ENCODE measurements around the gene EPB41L2.
"Not testable (repeated sequence)": the region's sequence is repeated elsewhere in the genome, so short reads cannot be mapped to it uniquely, and the experiment has no call there.

EPB41L2 gene

DNA sequence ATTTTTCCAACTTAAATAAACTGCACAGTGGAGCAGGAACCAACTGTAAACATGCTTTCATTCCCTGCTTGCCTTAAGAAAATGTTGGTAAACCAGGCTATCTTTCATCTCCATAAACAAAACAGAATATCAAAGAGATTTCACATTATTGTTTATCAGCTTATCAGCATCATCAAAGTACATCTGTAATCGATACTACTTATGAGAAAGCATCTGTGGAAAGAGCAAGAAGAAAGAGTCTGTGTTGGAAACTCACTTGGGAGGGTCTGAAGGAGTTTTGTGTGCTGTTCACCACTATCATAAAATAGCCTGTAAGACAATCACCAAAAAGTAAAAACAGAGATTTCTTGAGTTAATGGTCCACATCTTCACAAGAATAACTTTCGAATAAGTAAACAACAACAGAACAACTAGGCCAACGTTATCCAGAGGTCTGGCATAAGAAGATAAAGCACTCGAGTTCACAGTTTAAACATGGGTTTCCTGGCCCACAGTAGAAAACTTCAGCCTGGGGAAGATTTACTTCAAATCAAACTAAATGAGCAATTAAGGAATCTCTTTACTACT lies 47.9 kb downstream of the EPB41L2 start:
- Histone ChIP-seq H3K4me3 (ENCODE audit: low read depth, low read length) (no peak overlapping the region), H3K36me3 (ENCODE audit: control insufficient read depth, insufficient read depth, low read length) (no peaks in the 10 kb centered on the region), H3K4me1 (ENCODE audit: control insufficient read depth, insufficient read depth, low read length) (peaks cover 25% of the 10 kb centered on the region), H3K27me3 (ENCODE audit: control insufficient read depth, insufficient read depth, low read length) (no peaks in the 10 kb centered on the region), H3K9me3 (ENCODE audit: control insufficient read depth, insufficient read depth, low read length) (no peaks in the 10 kb centered on the region), H3K9ac (ENCODE audit: low read depth, low read length) (no peak overlapping the region), H3K27ac (ENCODE audit: low read depth, low read length) (no peak overlapping the region)

DNA sequence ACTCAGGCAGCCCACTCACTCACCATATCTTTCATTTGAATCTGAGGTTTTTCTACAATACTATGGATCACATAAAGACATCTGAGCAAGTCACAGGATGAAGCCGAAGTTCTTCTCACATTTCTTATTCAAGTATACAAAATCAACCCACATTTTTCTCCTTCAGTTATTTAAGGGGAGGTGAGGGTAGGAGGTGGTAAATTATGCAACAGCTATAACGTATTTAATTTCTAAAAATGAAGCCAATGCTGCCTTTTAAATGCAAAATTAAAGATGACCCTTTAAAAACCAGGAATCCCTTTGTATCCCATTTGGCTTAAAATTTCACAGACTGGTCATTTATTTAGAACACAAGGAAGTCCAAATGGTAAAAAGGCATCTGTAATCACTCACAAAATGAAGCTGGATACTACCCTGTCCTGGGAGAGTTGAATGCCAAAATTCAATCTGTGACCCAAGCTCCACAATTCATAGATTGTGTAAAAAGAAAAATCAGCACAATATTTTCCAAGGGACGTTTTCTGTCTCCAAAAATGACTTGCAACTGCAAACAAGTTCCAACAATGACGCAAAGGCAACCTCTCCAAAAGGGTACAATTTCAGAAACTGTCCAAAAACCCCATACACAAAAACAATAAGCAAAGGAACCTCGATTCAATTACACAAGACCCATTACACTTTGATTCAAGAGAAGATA lies 48.8 kb downstream of the EPB41L2 start:
- Histone ChIP-seq H3K27me3 (ENCODE audit: control insufficient read depth, insufficient read depth, low read length) (no peaks in the 10 kb centered on the region), H3K9me3 (ENCODE audit: control insufficient read depth, insufficient read depth, low read length) (no peaks in the 10 kb centered on the region), H3K4me3 (ENCODE audit: low read depth, low read length) (no peak overlapping the region; the same call in 1 of the 2 replicates), H3K27ac (ENCODE audit: low read depth, low read length) (no peak overlapping the region), H3K36me3 (ENCODE audit: control insufficient read depth, insufficient read depth, low read length) (no peaks in the 10 kb centered on the region), H3K4me1 (ENCODE audit: control insufficient read depth, insufficient read depth, low read length) (peaks cover 25% of the 10 kb centered on the region), H3K9ac (ENCODE audit: low read depth, low read length) (no peak overlapping the region)

GRCh38 chr6:131013495-131013894 lies 49.5 kb downstream of the EPB41L2 start:
- no peak overlapping the region for H3K4me3 ChIP-seq (ENCODE audit: low read depth, low read length)
- no peaks in the 10 kb centered on the region for H3K36me3 ChIP-seq (ENCODE audit: control insufficient read depth, insufficient read depth, low read length)
- H3K27me3 ChIP-seq (ENCODE audit: control insufficient read depth, insufficient read depth, low read length) = no peaks in the 10 kb centered on the region
- peaks cover 6% of the 10 kb centered on the region for H3K9me3 ChIP-seq (ENCODE audit: control insufficient read depth, insufficient read depth, low read length)
- H3K4me1 ChIP-seq (ENCODE audit: control insufficient read depth, insufficient read depth, low read length) = peaks cover 25% of the 10 kb centered on the region
- no peak overlapping the region for H3K9ac ChIP-seq (ENCODE audit: low read depth, low read length)
- H3K27ac ChIP-seq (ENCODE audit: low read depth, low read length) = no peak overlapping the region

DNA sequence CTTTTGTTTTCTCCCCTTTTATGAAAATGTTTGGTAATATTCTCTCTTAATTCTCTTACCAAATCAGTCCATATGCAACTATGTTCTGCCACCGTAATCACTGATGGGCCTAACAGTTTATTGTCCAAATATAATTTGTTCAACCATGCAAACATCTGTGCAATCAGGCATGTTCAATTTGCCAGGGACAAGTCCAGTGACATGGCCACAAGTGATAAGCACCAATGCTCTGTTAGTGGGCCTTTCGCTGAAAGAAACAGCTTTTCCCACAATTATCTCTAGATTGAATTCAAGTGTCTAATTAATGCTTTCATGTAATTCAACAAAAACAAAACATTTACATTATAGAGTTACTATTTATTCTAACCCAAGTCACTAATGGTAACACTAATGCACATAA lies 53.3 kb downstream of the EPB41L2 start:
- peaks cover 25% of the 10 kb centered on the region for H3K9me3 ChIP-seq (ENCODE audit: control insufficient read depth, insufficient read depth, low read length)
- H3K36me3 ChIP-seq (ENCODE audit: control insufficient read depth, insufficient read depth, low read length) = no peaks in the 10 kb centered on the region
- H3K9ac ChIP-seq (ENCODE audit: low read depth, low read length) = no peak overlapping the region
- no peak overlapping the region for H3K4me3 ChIP-seq (ENCODE audit: low read depth, low read length)
- H3K27me3 ChIP-seq (ENCODE audit: control insufficient read depth, insufficient read depth, low read length) = no peaks in the 10 kb centered on the region
- H3K27ac ChIP-seq (ENCODE audit: low read depth, low read length) = no peak overlapping the region
- H3K4me1 ChIP-seq (ENCODE audit: control insufficient read depth, insufficient read depth, low read length) = peaks cover 17% of the 10 kb centered on the region

DNA sequence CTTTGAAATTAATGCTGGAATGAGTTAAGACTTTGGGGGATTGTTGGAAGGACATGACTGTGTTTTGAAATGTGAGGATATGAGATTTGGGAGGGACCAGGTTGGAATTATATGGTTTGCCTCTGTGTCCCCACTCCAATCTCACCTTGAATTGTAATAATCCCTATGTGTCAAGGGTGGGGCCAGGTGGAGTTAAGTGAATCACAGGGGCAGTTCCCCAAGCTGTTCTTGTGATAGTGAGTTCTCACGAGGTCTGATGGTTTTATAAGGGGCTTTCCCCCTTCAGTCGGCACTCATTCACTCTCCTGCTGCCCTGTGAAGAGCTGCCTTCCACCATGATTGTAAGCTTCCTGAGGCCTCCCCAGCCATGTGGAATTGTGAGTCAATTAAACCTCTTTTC lies 54.1 kb downstream of the EPB41L2 start:
- not testable (repeated sequence) for H3K4me3 ChIP-seq (ENCODE audit: low read depth, low read length); H3K9ac ChIP-seq (ENCODE audit: low read depth, low read length); H3K36me3 ChIP-seq (ENCODE audit: control insufficient read depth, insufficient read depth, low read length); H3K27me3 ChIP-seq (ENCODE audit: control insufficient read depth, insufficient read depth, low read length); H3K27ac ChIP-seq (ENCODE audit: low read depth, low read length)
- Histone ChIP-seq H3K9me3 (ENCODE audit: control insufficient read depth, insufficient read depth, low read length) (peaks cover 25% of the 10 kb centered on the region), H3K4me1 (ENCODE audit: control insufficient read depth, insufficient read depth, low read length) (peaks cover 17% of the 10 kb centered on the region)

GRCh38 chr6:131007964-131008363 lies 55.1 kb downstream of the EPB41L2 start:
- not testable (repeated sequence) for H3K9ac ChIP-seq (ENCODE audit: low read depth, low read length); H3K4me3 ChIP-seq (ENCODE audit: low read depth, low read length); H3K27ac ChIP-seq (ENCODE audit: low read depth, low read length); H3K36me3 ChIP-seq (ENCODE audit: control insufficient read depth, insufficient read depth, low read length); H3K27me3 ChIP-seq (ENCODE audit: control insufficient read depth, insufficient read depth, low read length)
- Histone ChIP-seq H3K9me3 (ENCODE audit: control insufficient read depth, insufficient read depth, low read length) (peaks cover 25% of the 10 kb centered on the region), H3K4me1 (ENCODE audit: control insufficient read depth, insufficient read depth, low read length) (peaks cover 17% of the 10 kb centered on the region)

DNA sequence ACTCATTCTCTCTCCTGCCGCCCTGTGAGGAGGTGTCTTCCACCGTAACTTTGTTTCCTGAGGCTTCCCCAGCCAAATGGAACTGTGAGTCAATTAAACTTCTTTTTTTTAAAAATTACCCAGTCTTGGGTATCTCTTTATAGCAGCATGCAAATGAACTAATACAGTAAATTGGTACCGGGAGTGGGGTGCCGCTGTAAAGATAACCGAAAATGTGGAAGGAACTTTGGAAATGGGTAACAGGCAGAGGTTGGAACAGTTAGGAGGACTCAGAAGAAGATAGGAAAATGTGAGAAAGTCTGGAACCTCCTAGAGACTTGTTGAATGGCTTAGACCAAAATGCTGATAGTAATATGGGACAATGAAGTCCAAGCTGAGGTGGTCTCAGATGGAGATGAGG lies 55.8 kb downstream of the EPB41L2 start:
- Histone ChIP-seq H3K27me3 (ENCODE audit: control insufficient read depth, insufficient read depth, low read length) (no peaks in the 10 kb centered on the region), H3K9me3 (ENCODE audit: control insufficient read depth, insufficient read depth, low read length) (peaks cover 25% of the 10 kb centered on the region), H3K36me3 (ENCODE audit: control insufficient read depth, insufficient read depth, low read length) (no peaks in the 10 kb centered on the region), H3K9ac (ENCODE audit: low read depth, low read length) (no peak overlapping the region), H3K4me3 (ENCODE audit: low read depth, low read length) (no peak overlapping the region), H3K27ac (ENCODE audit: low read depth, low read length) (no peak overlapping the region), H3K4me1 (ENCODE audit: control insufficient read depth, insufficient read depth, low read length) (peaks cover 19% of the 10 kb centered on the region)

- Histone ChIP-seq H3K4me1 (ENCODE audit: control insufficient read depth, insufficient read depth, low read length) (peaks cover 26% of the 10 kb centered on the region), H3K4me3 (ENCODE audit: low read depth, low read length) (no peak overlapping the region), H3K27me3 (ENCODE audit: control insufficient read depth, insufficient read depth, low read length) (no peaks in the 10 kb centered on the region), H3K36me3 (ENCODE audit: control insufficient read depth, insufficient read depth, low read length) (no peaks in the 10 kb centered on the region), H3K27ac (ENCODE audit: low read depth, low read length) (no peak overlapping the region), H3K9me3 (ENCODE audit: control insufficient read depth, insufficient read depth, low read length) (peaks cover 25% of the 10 kb centered on the region), H3K9ac (ENCODE audit: low read depth, low read length) (no peak overlapping the region)
Observed at GRCh38 chr6:131005439-131006016, 57.5 kb downstream of the EPB41L2 start.

DNA sequence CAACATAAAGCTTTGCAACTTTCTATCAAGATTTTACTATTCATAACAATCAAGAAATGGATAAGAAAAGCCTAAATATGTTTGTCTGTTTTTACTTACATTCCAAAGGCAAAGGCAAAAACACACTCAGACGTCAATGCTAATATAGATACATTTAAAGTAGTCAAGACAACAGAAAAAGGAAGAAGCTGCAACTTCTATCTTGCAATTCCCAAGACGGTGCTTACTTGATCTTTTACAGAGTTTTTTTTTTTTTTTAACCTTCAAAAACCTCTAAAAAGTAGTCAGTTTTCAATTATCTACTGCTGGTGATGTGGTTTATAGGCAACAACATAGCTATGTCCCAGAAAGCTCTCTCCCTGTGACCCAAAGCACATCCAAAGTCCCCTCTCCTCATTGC lies 58.1 kb downstream of the EPB41L2 start:
- Histone ChIP-seq H3K27ac (ENCODE audit: low read depth, low read length) (no peak overlapping the region), H3K4me3 (ENCODE audit: low read depth, low read length) (no peak overlapping the region), H3K4me1 (ENCODE audit: control insufficient read depth, insufficient read depth, low read length) (peaks cover 26% of the 10 kb centered on the region), H3K27me3 (ENCODE audit: control insufficient read depth, insufficient read depth, low read length) (no peaks in the 10 kb centered on the region), H3K9me3 (ENCODE audit: control insufficient read depth, insufficient read depth, low read length) (peaks cover 25% of the 10 kb centered on the region), H3K9ac (ENCODE audit: low read depth, low read length) (no peak overlapping the region), H3K36me3 (ENCODE audit: control insufficient read depth, insufficient read depth, low read length) (no peaks in the 10 kb centered on the region)

DNA sequence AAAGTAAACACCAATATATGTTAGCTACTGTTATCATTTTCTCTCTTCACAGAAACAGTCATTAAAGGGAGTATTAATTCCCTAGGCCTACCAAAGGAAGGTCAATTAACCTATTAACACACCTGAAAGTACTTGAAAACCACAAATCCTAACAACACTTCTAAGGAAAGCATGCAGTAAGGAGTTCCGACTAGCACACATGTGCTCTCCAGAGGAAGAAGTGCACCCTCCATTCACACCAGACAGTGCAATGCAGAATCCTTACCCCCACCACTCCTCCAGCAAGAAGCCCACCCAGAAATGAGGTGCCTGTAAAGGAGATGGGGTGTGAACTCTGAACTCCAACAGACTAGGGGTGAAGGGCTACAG lies 58.7 kb downstream of the EPB41L2 start:
- no peak overlapping the region for H3K4me3 ChIP-seq (ENCODE audit: low read depth, low read length)
- H3K36me3 ChIP-seq (ENCODE audit: control insufficient read depth, insufficient read depth, low read length) = no peaks in the 10 kb centered on the region
- H3K9ac ChIP-seq (ENCODE audit: low read depth, low read length) = no peak overlapping the region
- peaks cover 25% of the 10 kb centered on the region for H3K9me3 ChIP-seq (ENCODE audit: control insufficient read depth, insufficient read depth, low read length)
- H3K4me1 ChIP-seq (ENCODE audit: control insufficient read depth, insufficient read depth, low read length) = peaks cover 26% of the 10 kb centered on the region
- no peaks in the 10 kb centered on the region for H3K27me3 ChIP-seq (ENCODE audit: control insufficient read depth, insufficient read depth, low read length)
- no peak overlapping the region for H3K27ac ChIP-seq (ENCODE audit: low read depth, low read length)

DNA sequence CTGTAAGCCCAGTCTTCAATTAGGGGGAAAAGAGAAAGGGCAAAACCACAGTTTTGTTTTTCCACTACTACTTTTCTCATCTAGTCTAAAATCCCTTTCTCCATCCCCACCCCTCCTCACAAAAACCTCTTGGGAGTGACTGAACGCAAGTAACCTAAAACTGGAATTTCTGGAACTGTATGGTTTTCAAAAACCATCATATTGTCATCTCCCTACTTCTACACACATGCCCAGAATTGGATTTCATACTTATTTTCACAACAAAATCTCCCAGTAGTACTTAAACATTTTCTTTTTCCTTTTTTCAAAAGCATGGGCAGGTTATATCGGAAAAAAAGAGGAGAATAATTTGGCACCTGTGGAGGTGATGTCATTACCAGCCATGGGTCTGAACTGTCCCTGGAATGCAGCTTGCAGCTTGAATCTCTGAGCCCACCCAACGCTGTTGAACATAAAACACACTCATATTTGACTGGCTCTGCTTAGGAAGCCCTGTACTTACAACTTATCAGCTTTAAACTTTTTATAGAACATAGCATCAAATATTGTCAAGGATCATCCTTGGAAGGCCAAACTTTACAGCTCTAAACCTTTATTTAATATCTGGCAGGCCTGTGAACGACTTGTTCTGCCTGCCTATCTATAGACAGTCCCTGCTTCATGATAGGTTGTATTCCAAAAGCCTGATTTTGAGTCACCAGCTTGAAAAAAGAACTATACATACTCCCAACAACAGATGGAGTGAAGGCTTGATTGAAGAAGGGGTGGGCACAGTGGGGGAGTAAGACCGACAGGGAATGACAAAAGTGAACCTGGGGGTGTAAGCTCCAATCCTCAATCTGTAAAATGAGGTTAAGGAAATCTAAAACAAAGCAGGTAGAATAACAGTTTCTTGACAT lies 59.3 kb downstream of the EPB41L2 start:
- H3K27me3 ChIP-seq (ENCODE audit: control insufficient read depth, insufficient read depth, low read length) = no peaks in the 10 kb centered on the region
- peaks cover 28% of the 10 kb centered on the region for H3K4me1 ChIP-seq (ENCODE audit: control insufficient read depth, insufficient read depth, low read length)
- peaks cover 22% of the 10 kb centered on the region for H3K9me3 ChIP-seq (ENCODE audit: control insufficient read depth, insufficient read depth, low read length)
- H3K36me3 ChIP-seq (ENCODE audit: control insufficient read depth, insufficient read depth, low read length) = no peaks in the 10 kb centered on the region
- H3K27ac ChIP-seq (ENCODE audit: low read depth, low read length) = peak overlapping the region; percentile 24
- H3K4me3 ChIP-seq (ENCODE audit: low read depth, low read length) = no peak overlapping the region
- no peak overlapping the region for H3K9ac ChIP-seq (ENCODE audit: low read depth, low read length)

All from HUES48 (cell line).